SK-N-SH treated with all-trans-retinoic acid at 6 μM for 48 hours (cell line): ENCODE data around the gene SIM1.
A peak's percentile ranks its signal among the peaks of the same experiment; 100 is the strongest.

Experiments
- ATAC-seq: fragments of 200-7000 bp; cut with Tn5 transposase; 3 replicates; pipeline ENCODE4 v1.9.1; 2020; ENCODE audit warnings: mild to moderate bottlenecking, moderate library complexity
- ARNTL ChIP-seq: fragments of 450-650 bp; formaldehyde crosslinking; IDR thresholded peaks from 2 replicates; pipeline ENCODE4 v1.5.0; 2020; ENCODE audit warnings: low read depth, mild to moderate bottlenecking, moderate library complexity, borderline replicate concordance
- BACH2 ChIP-seq: fragments of 250-450 bp; sonication (Bioruptor Pico); IDR thresholded peaks from 2 replicates; pipeline ENCODE4 v1.9.0; 2021; ENCODE audit warnings: mild to moderate bottlenecking, borderline replicate concordance
- CSDC2 ChIP-seq: fragments of 250-450 bp; sonication (Bioruptor Pico); IDR thresholded peaks from 2 replicates; pipeline ENCODE4 v1.5.0; 2020; ENCODE audit warnings: mild to moderate bottlenecking, moderate library complexity
- ESRRG ChIP-seq: fragments of 250-450 bp; sonication (Bioruptor Pico); IDR thresholded peaks from 2 replicates; pipeline ENCODE4 v1.6.1; 2021; ENCODE audit warnings: mild to moderate bottlenecking
- GLIS3 ChIP-seq: fragments of 250-450 bp; sonication (Bioruptor Pico); IDR thresholded peaks from 2 replicates; pipeline ENCODE4 v1.5.0; 2020; ENCODE audit warnings: mild to moderate bottlenecking, moderate library complexity
- ISL1 ChIP-seq: fragments of 250-450 bp; sonication (Bioruptor Pico); IDR thresholded peaks from 2 replicates; pipeline ENCODE4 v2.1.2; 2022; ENCODE audit warnings: mild to moderate bottlenecking, moderate library complexity
- OSR1 ChIP-seq: fragments of 250-450 bp; sonication (Bioruptor Pico); IDR thresholded peaks from 2 replicates; pipeline ENCODE4 v1.8.0; 2022; ENCODE audit warnings: moderate library complexity, mild to moderate bottlenecking, inconsistent platforms
- PPARA ChIP-seq: fragments of 250-450 bp; sonication (Bioruptor Pico); IDR thresholded peaks from 2 replicates; pipeline ENCODE4 v1.5.0; 2020; ENCODE audit warnings: mild to moderate bottlenecking, borderline replicate concordance
- RARB ChIP-seq: fragments of 250-450 bp; sonication (Bioruptor Pico); IDR thresholded peaks from 2 replicates; pipeline ENCODE4 v1.8.0; 2021; ENCODE audit warnings: mild to moderate bottlenecking, moderate library complexity
- SNAI2 ChIP-seq: fragments of 250-450 bp; sonication (Bioruptor Pico); IDR thresholded peaks from 2 replicates; pipeline ENCODE4 v1.5.0; 2020; ENCODE audit warnings: mild to moderate bottlenecking, moderate library complexity
- TCF4 ChIP-seq: fragments of 250-450 bp; sonication (Bioruptor Pico); IDR thresholded peaks from 2 replicates; pipeline ENCODE4 v1.8.0; 2021; ENCODE audit warnings: mild to moderate bottlenecking, moderate library complexity, borderline replicate concordance
- TOX ChIP-seq: fragments of 250-450 bp; sonication (Bioruptor Pico); IDR thresholded peaks from 2 replicates; pipeline ENCODE4 v1.8.0; 2021; ENCODE audit warnings: mild to moderate bottlenecking, moderate library complexity, borderline replicate concordance
- ZC3H10 ChIP-seq: fragments of 250-450 bp; sonication (Bioruptor Pico); IDR thresholded peaks from 2 replicates; pipeline ENCODE4 v1.5.1; 2021; ENCODE audit warnings: mild to moderate bottlenecking, moderate library complexity
- ZFP3 ChIP-seq: fragments of 250-450 bp; sonication (Bioruptor Pico); IDR thresholded peaks from 2 replicates; pipeline ENCODE4 v1.5.0; 2020; ENCODE audit warnings: mild to moderate bottlenecking, moderate library complexity
- ZFP30 ChIP-seq: fragments of 450-650 bp; formaldehyde crosslinking; IDR thresholded peaks from 2 replicates; pipeline ENCODE4 v1.5.0; 2022; ENCODE audit warnings: mild to moderate bottlenecking, moderate library complexity
- ZNF565 ChIP-seq: fragments of 450-650 bp; formaldehyde crosslinking; conservative IDR thresholded peaks from 2 replicates; pipeline ENCODE4 v1.5.0; 2020; ENCODE audit warnings: low read depth, mild to moderate bottlenecking, moderate library complexity
- ZNF70 ChIP-seq: fragments of 450-650 bp; formaldehyde crosslinking; IDR thresholded peaks from 2 replicates; pipeline ENCODE4 v1.5.0; 2020; ENCODE audit warnings: mild to moderate bottlenecking, moderate library complexity
- ZNF8 ChIP-seq: fragments of 450-650 bp; formaldehyde crosslinking; IDR thresholded peaks from 2 replicates; pipeline ENCODE4 v1.5.0; 2020; ENCODE audit warnings: mild to moderate bottlenecking, moderate library complexity
- TF ChIP-seq, protein P1 (sequence below): fragments of 250-450 bp; sonication (Bioruptor Pico); IDR thresholded peaks from 2 replicates; pipeline ENCODE4 v1.8.0; 2020; ENCODE audit warnings: mild to moderate bottlenecking, moderate library complexity, borderline replicate concordance
- TF ChIP-seq, protein P2 (sequence below): fragments of 250-450 bp; sonication (Bioruptor Pico); IDR thresholded peaks from 2 replicates; pipeline ENCODE4 v1.5.0; 2020; ENCODE audit warnings: mild to moderate bottlenecking, moderate library complexity
- TF ChIP-seq, protein P3 (sequence below): fragments of 250-450 bp; sonication (Bioruptor Pico); IDR thresholded peaks from 2 replicates; pipeline ENCODE4 v1.5.1; 2021; ENCODE audit warnings: mild to moderate bottlenecking, moderate library complexity
- TF ChIP-seq, protein P4 (sequence below): fragments of 250-450 bp; sonication (Bioruptor Pico); IDR thresholded peaks from 2 replicates; pipeline ENCODE4 v1.5.1; 2020; ENCODE audit warnings: low read depth, mild to moderate bottlenecking, moderate library complexity
- TF ChIP-seq, protein P5 (sequence below): fragments of 250-450 bp; sonication (Bioruptor Pico); IDR thresholded peaks from 2 replicates; pipeline ENCODE4 v1.8.0; 2021; ENCODE audit warnings: low read depth, mild to moderate bottlenecking, moderate library complexity, borderline replicate concordance

Gene SIM1

DNA sequence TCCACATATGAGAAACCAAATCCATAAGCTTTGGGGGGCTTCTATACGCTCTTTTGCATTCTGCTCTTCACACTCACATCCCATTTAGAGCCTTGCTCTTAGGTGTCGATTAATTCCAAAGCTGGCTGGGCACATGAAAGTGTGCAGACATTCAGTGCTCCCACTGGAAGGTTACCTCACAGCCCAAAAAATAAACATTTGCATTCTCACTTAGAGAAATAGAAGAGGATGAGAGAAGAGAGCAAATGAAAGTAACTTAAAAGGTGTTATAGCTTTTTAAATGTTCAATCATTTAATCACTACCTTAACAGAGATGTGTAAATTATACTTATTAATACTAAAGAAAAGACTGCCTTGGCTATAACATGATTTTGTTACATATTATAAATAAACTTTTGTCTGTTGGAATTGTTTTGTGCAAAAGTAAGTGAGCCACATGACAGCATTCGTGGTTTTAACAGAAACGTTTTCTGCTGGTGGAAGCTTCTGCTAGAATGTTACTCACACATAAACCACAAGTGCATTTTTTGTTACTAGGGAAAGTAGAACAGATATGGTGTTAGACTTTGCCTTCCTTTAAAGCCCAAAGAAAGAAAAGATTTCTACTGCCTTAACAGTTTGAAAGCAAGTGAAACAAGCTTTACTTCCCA lies 116.7 kb downstream of the SIM1 start:
- peak; percentile 37; the same call in 2 of the 3 replicates for ATAC-seq
- TF ChIP-seq ESRRG (CRISPR knock-in tag) (no peak), BACH2 (CRISPR knock-in tag) (no peak), ARNTL (CRISPR knock-in tag) (no peak), RARB (CRISPR knock-in tag) (no peak)

DNA sequence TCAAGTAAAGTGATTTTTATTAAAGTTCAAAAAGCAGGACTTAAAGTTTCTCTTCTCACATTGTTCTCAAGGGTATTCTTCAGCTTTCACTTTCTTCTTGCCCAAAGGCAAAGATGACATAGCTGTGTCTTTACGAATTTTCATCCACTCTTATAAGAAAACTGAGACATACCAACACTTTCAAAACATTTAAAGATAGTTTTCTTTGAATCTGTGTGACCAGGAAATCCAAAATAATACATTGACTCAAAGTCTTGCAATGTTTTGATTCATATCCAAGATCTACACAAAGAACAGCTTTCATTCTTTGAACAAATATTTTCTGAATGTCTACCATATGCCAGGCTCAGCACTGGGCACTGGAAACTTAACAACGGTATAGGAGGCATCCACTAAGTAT lies 117.9 kb downstream of the SIM1 start:
- peak; percentile 20 for ATAC-seq
- no peak for TF ChIP-seq ZNF70 (CRISPR knock-in tag)
- TF ChIP-seq, all 23 proteins: peak for 0

DNA sequence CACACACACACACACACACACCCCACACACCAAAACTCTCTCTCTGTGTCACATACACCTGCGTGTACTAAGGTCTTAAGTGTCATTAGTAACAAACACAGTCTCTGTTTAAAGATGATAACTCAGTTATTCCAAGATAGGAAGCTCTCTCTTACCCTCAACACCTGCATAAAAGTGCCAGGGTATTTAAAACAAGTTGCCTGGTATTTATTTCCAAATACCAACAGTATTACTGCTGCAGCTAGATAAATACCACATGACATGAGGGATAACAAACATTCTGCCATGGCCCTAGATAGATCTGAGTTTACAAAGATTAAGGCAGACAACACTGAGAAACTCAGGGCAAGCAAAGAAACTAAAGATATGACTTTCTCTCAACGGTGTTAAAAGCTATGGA lies 118.5 kb downstream of the SIM1 start:
- peak; percentile 46 for ATAC-seq
- TF ChIP-seq CSDC2 (CRISPR knock-in tag) (no peak), OSR1 (CRISPR knock-in tag) (no peak), ESRRG (CRISPR knock-in tag) (no peak), PPARA (CRISPR knock-in tag) (no peak), ZNF70 (CRISPR knock-in tag) (no peak), ZNF565 (CRISPR knock-in tag) (no peak), ZC3H10 (CRISPR knock-in tag) (no peak), ZNF8 (CRISPR knock-in tag) (no peak), ZFP3 (CRISPR knock-in tag) (no peak), TOX (CRISPR knock-in tag) (no peak), BACH2 (CRISPR knock-in tag) (no peak), SNAI2 (CRISPR knock-in tag) (no peak)
- TF ChIP-seq, protein P1, sequence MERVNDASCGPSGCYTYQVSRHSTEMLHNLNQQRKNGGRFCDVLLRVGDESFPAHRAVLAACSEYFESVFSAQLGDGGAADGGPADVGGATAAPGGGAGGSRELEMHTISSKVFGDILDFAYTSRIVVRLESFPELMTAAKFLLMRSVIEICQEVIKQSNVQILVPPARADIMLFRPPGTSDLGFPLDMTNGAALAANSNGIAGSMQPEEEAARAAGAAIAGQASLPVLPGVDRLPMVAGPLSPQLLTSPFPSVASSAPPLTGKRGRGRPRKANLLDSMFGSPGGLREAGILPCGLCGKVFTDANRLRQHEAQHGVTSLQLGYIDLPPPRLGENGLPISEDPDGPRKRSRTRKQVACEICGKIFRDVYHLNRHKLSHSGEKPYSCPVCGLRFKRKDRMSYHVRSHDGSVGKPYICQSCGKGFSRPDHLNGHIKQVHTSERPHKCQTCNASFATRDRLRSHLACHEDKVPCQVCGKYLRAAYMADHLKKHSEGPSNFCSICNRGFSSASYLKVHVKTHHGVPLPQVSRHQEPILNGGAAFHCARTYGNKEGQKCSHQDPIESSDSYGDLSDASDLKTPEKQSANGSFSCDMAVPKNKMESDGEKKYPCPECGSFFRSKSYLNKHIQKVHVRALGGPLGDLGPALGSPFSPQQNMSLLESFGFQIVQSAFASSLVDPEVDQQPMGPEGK (CRISPR knock-in tag) = no peak
- TF ChIP-seq, protein P2, sequence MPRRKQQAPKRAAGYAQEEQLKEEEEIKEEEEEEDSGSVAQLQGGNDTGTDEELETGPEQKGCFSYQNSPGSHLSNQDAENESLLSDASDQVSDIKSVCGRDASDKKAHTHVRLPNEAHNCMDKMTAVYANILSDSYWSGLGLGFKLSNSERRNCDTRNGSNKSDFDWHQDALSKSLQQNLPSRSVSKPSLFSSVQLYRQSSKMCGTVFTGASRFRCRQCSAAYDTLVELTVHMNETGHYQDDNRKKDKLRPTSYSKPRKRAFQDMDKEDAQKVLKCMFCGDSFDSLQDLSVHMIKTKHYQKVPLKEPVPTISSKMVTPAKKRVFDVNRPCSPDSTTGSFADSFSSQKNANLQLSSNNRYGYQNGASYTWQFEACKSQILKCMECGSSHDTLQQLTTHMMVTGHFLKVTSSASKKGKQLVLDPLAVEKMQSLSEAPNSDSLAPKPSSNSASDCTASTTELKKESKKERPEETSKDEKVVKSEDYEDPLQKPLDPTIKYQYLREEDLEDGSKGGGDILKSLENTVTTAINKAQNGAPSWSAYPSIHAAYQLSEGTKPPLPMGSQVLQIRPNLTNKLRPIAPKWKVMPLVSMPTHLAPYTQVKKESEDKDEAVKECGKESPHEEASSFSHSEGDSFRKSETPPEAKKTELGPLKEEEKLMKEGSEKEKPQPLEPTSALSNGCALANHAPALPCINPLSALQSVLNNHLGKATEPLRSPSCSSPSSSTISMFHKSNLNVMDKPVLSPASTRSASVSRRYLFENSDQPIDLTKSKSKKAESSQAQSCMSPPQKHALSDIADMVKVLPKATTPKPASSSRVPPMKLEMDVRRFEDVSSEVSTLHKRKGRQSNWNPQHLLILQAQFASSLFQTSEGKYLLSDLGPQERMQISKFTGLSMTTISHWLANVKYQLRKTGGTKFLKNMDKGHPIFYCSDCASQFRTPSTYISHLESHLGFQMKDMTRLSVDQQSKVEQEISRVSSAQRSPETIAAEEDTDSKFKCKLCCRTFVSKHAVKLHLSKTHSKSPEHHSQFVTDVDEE (CRISPR knock-in tag) = no peak

DNA sequence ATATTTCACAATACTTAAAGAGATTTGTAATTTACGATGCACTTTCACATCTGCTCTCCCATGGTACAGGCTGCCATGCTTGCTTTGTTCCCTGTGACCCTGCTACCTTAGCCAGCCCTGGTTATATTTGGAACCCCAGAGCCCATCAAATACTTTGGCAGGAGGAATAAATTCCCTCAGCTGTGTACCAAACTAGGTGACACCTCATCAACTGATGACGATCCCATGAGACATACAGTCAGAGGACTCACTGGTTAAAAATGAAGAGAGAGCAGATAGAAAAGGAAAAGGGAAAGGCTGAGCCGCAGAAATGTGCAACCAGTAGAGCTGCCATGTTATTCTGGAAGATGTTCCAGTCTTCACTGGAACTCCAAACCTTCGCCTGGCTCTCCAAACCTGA lies 120.0 kb downstream of the SIM1 start:
- ATAC-seq = peak; percentile 13; the same call in 2 of the 3 replicates
- TF ChIP-seq PPARA (CRISPR knock-in tag) (no peak), ISL1 (no peak), TCF4 (CRISPR knock-in tag) (no peak), ZNF8 (CRISPR knock-in tag) (no peak), ZFP3 (CRISPR knock-in tag) (no peak), CSDC2 (CRISPR knock-in tag) (no peak), ESRRG (CRISPR knock-in tag) (no peak), ZFP30 (no peak), ZNF565 (CRISPR knock-in tag) (no peak), OSR1 (CRISPR knock-in tag) (no peak), SNAI2 (CRISPR knock-in tag) (no peak), GLIS3 (CRISPR knock-in tag) (no peak), ARNTL (CRISPR knock-in tag) (no peak), RARB (CRISPR knock-in tag) (no peak)
- TF ChIP-seq, protein P3, sequence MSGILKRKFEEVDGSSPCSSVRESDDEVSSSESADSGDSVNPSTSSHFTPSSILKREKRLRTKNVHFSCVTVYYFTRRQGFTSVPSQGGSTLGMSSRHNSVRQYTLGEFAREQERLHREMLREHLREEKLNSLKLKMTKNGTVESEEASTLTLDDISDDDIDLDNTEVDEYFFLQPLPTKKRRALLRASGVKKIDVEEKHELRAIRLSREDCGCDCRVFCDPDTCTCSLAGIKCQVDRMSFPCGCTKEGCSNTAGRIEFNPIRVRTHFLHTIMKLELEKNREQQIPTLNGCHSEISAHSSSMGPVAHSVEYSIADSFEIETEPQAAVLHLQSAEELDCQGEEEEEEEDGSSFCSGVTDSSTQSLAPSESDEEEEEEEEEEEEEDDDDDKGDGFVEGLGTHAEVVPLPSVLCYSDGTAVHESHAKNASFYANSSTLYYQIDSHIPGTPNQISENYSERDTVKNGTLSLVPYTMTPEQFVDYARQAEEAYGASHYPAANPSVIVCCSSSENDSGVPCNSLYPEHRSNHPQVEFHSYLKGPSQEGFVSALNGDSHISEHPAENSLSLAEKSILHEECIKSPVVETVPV = no peak
- TF ChIP-seq, protein P4, sequence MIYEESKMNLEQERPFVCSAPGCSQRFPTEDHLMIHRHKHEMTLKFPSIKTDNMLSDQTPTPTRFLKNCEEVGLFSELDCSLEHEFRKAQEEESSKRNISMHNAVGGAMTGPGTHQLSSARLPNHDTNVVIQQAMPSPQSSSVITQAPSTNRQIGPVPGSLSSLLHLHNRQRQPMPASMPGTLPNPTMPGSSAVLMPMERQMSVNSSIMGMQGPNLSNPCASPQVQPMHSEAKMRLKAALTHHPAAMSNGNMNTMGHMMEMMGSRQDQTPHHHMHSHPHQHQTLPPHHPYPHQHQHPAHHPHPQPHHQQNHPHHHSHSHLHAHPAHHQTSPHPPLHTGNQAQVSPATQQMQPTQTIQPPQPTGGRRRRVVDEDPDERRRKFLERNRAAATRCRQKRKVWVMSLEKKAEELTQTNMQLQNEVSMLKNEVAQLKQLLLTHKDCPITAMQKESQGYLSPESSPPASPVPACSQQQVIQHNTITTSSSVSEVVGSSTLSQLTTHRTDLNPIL = no peak
- TF ChIP-seq, protein P5, sequence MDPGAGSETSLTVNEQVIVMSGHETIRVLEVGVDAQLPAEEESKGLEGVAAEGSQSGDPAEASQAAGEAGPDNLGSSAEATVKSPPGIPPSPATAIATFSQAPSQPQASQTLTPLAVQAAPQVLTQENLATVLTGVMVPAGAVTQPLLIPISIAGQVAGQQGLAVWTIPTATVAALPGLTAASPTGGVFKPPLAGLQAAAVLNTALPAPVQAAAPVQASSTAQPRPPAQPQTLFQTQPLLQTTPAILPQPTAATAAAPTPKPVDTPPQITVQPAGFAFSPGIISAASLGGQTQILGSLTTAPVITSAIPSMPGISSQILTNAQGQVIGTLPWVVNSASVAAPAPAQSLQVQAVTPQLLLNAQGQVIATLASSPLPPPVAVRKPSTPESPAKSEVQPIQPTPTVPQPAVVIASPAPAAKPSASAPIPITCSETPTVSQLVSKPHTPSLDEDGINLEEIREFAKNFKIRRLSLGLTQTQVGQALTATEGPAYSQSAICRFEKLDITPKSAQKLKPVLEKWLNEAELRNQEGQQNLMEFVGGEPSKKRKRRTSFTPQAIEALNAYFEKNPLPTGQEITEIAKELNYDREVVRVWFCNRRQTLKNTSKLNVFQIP (CRISPR knock-in tag) = no peak
- TF ChIP-seq, protein P2 (CRISPR knock-in tag) = no peak
- TF ChIP-seq, all 23 proteins: peak for 0
